Fibroblast of lung (primary cell): ENCODE results near the gene ITPRID2. TPM values are rescaled to one million over a fixed set of nuclear protein-coding genes. Genes with fewer than 3 reads are reported as not detected.
A peak's percentile ranks its signal among the peaks of the same experiment; 100 is the strongest.

Experiments
- DNase-seq, 2 donors: peaks; one replicate each; pipeline versions ENCODE4 v3.0.0 to v3.0.0-alpha.2; 2010; ENCODE audit warnings: low read depth in 2 of 2
- H2AFZ ChIP-seq: 2 replicates; pipeline ENCODE4 v1.5.1; 2012; ENCODE audit warnings: low read length, control low read depth, inconsistent platforms
- H3K27ac ChIP-seq: 2 replicates; pipeline ENCODE4 v1.5.1; 2011; ENCODE audit warnings: low read length, control low read depth; ENCODE audit not compliant: insufficient read depth
- H3K27me3 ChIP-seq: 2 replicates; pipeline ENCODE4 v1.5.1; 2011; ENCODE audit warnings: mild to moderate bottlenecking, low read length; ENCODE audit not compliant: control insufficient read depth, insufficient read depth
- H3K36me3 ChIP-seq: 2 replicates; pipeline ENCODE4 v1.5.1; 2011; ENCODE audit warnings: low read length; ENCODE audit not compliant: control insufficient read depth, insufficient read depth
- H3K4me1 ChIP-seq: 2 replicates; pipeline ENCODE4 v1.5.1; 2011; ENCODE audit warnings: low read length; ENCODE audit not compliant: control insufficient read depth, insufficient read depth; ENCODE audit errors: extremely low read depth
- H3K4me2 ChIP-seq: 2 replicates; pipeline ENCODE4 v1.5.1; 2011; ENCODE audit warnings: low read length, control low read depth; ENCODE audit not compliant: insufficient read depth; ENCODE audit errors: extremely low read depth
- H3K4me3 ChIP-seq, 4 experiments: fragments of 200-600 bp in 1 of 4; sonication (generic) in 1 of 4; replicated peaks in 1 of 4; 2 replicates each; pipeline ENCODE4 v1.5.1; 2011 to 2016; ENCODE audit warnings: low read length in 4 of 4, low read depth in 3 of 4, mild to moderate bottlenecking in 3 of 4, control low read depth in 2 of 4, inconsistent platforms in 1 of 4, mixed read lengths in 1 of 4; ENCODE audit not compliant: insufficient read depth in 1 of 4; ENCODE audit errors: control extremely low read depth in 1 of 4
- H3K79me2 ChIP-seq: 2 replicates; pipeline ENCODE4 v1.5.1; 2012; ENCODE audit warnings: mild to moderate bottlenecking, low read length, inconsistent platforms; ENCODE audit not compliant: control insufficient read depth, insufficient read depth
- H3K9ac ChIP-seq: 2 replicates; pipeline ENCODE4 v1.5.1; 2011; ENCODE audit warnings: mild to moderate bottlenecking, low read length, control low read depth; ENCODE audit not compliant: insufficient read depth
- H3K9me3 ChIP-seq: 2 replicates; pipeline ENCODE4 v1.5.1; 2012; ENCODE audit warnings: low read depth, low read length; ENCODE audit not compliant: control insufficient read depth, insufficient read depth
- H4K20me1 ChIP-seq: 2 replicates; pipeline ENCODE4 v1.5.1; 2011; ENCODE audit warnings: low read length; ENCODE audit not compliant: control insufficient read depth, insufficient read depth; ENCODE audit errors: extremely low read depth
- CTCF ChIP-seq, 2 donors: IDR thresholded peaks in 1 of 2; conservative IDR thresholded peaks in 1 of 2; 1 replicate in 1 of 2; 2 replicates in 1 of 2; pipeline ENCODE4 v1.5.1; 2011 to 2012; ENCODE audit warnings: low read length in 2 of 2, control low read depth in 1 of 2, inconsistent platforms in 1 of 2, low read depth in 1 of 2, mild to moderate bottlenecking in 1 of 2
- EZH2 ChIP-seq: IDR thresholded peaks from 2 replicates; pipeline ENCODE4 v1.5.1; 2012; ENCODE audit warnings: low read length, control low read depth, mild to moderate bottlenecking; ENCODE audit errors: missing control alignments
- polyA minus RNA-seq: library from RNA; depleted of rRNA, polyadenylated mRNA; stranded (reverse); fragments of >200 nt; gene quantifications from 2 replicates; pipeline ENCODE4 v1.2.3, GENCODE V29; 2011; ENCODE audit warnings: low replicate concordance
- polyA plus RNA-seq, 2 donors: library from polyadenylated mRNA; depleted of rRNA in 1 of 2; stranded (reverse) in 1 of 2; unstranded in 1 of 2; fragments of >200 nt; gene quantifications; 2 replicates each; pipeline ENCODE4 v1.2.1, GENCODE V29; 2011 to 2012; ENCODE audit warnings: missing spikeins in 1 of 2
- total RNA-seq: library from RNA; depleted of rRNA; stranded (reverse); fragments of >200 nt; gene quantifications from 2 replicates; pipeline ENCODE4 v1.2.1, GENCODE V29; 2014

ITPRID2 gene
- total RNA-seq (117 and 179 TPM in 2 replicates), polyA plus RNA-seq (70.5 and 122 TPM in 2 replicates), polyA minus RNA-seq (53.6 and 126 TPM in 2 replicates)
- 92.3 and 123 TPM in 2 replicates for polyA plus RNA-seq (2012)

GRCh38 chr2:181891258-181891965 lies at the start of gene ITPRID2:
ITPRID2 (plus strand) TSS chr2:181891730; CDS start chr2:181892067, 337 bp downstream.
- H2AFZ ChIP-seq = peak within 1 kb of the TSS; percentile 85
- H3K4me2 ChIP-seq = peak within 1 kb of the TSS; percentile 86
- peaks cover 46% of the 10 kb centered on the region for H3K79me2 ChIP-seq
- peak within 1 kb of the TSS; percentile 91 for H3K9ac ChIP-seq
- H4K20me1 ChIP-seq = no peaks in the 10 kb centered on the region
- H3K4me3 ChIP-seq = peak within 1 kb of the TSS; percentile 86 to 97 (median 93)
- H3K9me3 ChIP-seq = no peaks in the 10 kb centered on the region
- DNase-seq = peak; percentile 90 to 91
- TF ChIP-seq CTCF (conservative IDR thresholded peaks at IDR 0.05 in 1 of 2, IDR thresholded peaks at IDR 0.05 in 1 of 2; ENCODE audit: low read depth in 1 of 2, low read length in 2 of 2) (peak in 1 of 2 donors; percentile 8), EZH2 (no peak)
- no peaks in the 10 kb centered on the region for H3K27me3 ChIP-seq
- no peaks in the 10 kb centered on the region for H3K36me3 ChIP-seq
- H3K4me1 ChIP-seq = peaks cover 3% of the 10 kb centered on the region
- peak within 1 kb of the TSS; percentile 97 for H3K27ac ChIP-seq

- Histone ChIP-seq H3K9me3 (no peaks in the 10 kb centered on the region), H3K4me2 (no peak overlapping the region), H2AFZ (no peak overlapping the region), H3K4me1 (no peaks in the 10 kb centered on the region), H3K36me3 (no peaks in the 10 kb centered on the region), H3K4me3 (no peak overlapping the region), H4K20me1 (no peaks in the 10 kb centered on the region), H3K9ac (no peak overlapping the region), H3K27me3 (no peaks in the 10 kb centered on the region), H3K79me2 (no peaks in the 10 kb centered on the region), H3K27ac (no peak overlapping the region)
- TF ChIP-seq EZH2 = no peak
- no peak for TF ChIP-seq CTCF (conservative IDR thresholded peaks at IDR 0.05 in 1 of 2, IDR thresholded peaks at IDR 0.05 in 1 of 2; ENCODE audit: low read depth in 1 of 2, low read length in 2 of 2)
- DNase-seq = no peak
Observed at GRCh38 chr2:181844551-181845290, 46.8 kb upstream of the ITPRID2 start.
